Activated CD4-positive, alpha-beta T cell treated with anti-CD3 and anti-CD28 coated beads, Interleukin-2, Interleukin-6, amounts not matched to agents 100 ng/mL and 50 ng/mL, durations not matched to agents 16 hours and 8 hours (primary cell): ENCODE data around the gene KRT17.
"Not testable (repeated sequence)": the region's sequence is repeated elsewhere in the genome, so short reads cannot be mapped to it uniquely, and the experiment has no call there.

Experiments used
- DNase-seq: peaks from one replicate; pipeline ENCODE4 v3.0.0-alpha.2; 2020

The KRT17 gene

DNA sequence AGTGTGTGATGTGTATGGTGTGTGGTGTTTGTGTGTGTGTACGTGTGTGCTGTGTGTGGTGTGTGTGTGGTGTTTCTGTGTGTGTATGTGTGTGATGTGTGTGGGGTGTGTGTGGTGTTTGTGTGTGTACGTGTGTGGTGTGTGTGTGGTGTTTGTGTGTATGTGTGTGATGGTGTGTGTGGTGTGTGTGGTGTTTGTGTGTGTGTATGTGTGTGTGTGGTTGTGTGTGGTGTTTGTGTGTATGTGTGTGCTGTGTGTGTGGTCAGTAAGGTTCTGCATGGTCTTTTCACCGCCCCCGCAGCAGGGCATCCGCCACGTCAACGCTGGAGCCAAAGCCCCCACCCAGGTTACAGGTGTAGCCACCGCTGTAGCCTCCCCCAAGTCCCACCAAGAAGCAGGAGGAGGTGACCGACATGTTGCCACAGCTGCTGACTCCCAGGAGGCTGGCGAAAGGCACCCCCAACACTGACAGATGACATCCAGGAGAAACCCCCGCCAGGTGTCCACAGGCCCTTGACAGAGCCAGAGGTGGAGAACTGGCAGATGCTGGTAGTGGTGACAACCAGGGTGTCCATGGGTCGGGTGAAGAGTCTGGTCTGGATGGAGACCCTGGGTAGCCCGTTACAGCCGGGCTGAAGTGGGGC lies 9.3 kb upstream of the KRT17 start:
- no peak for DNase-seq

DNA sequence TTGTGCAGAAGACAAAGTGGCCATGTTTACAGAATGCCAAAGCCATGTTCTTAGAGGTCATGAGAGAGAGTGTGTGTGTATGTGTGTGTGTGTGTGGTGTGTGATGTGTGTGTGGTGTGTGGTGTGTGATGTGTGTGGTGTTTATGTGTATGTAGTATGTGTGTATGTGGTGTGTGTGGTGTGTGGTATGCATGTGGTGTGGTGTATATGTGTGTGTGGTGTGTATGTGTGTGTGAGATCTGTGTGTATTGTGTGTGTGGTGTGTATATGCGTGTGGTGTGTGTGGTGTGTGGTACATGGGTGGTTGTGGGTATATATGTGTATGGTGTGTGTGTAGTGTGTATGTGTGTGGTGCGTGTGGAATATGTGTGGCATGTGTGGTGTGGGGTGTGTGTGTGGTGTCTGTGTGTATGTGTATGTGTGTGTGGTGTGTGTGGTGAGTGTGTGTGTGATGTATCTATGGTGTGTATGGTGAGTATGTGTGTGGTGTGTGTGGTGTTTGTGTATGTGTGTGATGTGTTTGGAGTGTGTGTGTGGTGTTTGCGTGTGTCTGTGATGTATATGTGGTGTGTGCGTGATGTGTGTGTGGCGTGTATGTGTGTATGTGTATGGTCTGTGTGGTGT lies 8.2 kb upstream of the KRT17 start:
- DNase-seq = no peak

DNA sequence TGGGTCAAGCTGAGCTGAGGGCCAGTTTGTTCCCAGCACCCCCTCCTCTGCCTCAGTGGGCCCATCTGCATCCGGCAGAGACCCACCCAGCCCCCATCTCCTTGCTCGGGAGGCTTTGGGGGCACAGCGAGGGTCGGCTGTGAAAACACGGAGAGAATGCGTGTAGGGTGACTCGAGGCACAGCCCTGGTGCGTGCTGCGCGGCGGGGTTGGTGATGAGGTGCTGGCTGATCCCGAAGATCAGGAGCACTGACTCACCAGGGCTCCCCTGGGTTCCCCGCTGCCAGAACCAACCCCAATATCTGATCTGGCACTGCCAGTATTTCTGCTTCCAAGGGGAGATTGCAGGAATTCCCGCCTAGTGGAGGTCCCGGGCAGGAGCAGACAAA lies 7.5 kb upstream of the KRT17 start:
- DNase-seq = no peak

DNA sequence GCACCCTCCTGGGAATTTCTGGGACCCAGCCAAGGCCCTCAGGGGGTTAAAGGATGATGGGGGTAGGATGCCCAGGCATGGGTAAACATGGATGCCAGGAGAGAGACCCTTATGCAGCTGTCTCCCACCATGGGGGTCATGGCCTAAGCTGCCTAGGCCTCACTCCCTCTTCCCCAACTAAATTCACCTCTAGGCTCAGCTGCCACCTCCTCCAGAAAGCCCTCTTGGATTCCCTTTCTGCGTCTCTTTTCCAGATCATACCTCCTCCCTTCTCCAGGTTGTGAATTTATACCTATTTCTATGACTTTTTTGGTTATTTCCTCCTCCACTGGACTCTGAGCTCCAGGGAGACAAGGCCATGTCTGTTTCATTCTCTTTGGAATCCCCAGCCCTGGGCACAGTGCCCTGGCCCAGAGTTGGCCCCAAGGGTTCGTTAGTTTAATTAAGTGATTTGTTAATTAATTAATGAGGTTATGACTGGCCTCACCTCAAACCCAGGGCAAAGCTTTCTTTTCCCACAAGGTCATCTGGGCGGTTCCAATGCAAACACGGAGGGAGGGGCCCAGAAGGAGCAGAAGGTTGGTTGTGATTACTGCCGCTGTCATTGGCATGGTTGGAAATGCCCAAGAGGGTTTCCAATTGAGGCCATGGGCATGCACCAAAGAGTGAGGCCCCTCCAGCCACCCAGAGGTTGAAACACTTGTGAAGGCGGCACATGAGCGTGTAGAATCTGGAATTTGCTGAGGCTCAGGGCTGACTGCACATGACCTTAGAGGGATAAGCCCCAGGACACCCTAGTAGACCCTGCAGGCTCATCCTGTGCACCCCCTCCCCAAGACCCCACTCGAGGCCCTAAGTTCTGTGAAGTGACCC lies 6.9 kb upstream of the KRT17 start:
- DNase-seq = no peak

DNA sequence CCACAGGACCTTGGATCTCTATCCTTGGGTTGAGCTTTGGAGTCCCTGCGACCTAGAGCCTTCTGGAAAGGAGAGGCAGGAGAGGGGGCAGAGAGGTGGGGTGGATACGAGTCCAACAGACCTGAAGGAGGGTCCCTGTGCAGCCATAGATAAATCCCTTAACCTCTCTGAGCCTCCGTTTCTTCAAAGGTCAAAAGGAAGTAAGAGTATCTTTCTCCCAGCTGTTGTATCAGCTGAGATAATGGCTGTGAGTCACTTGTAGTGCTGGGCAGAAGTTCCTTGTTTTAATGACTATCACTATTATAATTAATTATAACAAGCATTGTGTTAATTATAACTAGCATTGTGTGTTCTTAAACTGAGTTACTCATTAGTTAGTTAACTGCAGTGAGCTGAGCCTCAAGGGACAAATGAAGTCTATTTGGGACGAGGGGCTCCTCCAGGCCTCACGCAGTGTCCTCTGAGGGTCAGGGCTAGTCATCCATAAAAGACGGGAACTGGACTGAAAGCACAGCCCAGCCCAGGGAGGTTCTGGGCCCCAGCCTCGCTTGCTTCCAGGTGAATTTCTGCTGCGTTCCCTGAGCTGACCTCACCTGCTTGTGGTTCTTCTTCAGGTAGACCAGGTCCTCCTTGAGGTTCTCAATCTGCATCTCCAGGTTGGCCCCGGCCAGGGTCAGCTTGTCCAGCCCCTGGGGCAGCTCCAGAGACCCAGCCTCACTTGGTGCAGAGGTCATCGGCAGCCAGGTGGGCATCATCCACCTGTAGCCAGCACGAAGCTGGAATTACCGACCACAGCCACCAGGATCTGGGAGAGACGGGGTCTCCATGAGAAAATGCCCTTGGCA lies 5.7 kb upstream of the KRT17 start:
- no peak for DNase-seq

DNA sequence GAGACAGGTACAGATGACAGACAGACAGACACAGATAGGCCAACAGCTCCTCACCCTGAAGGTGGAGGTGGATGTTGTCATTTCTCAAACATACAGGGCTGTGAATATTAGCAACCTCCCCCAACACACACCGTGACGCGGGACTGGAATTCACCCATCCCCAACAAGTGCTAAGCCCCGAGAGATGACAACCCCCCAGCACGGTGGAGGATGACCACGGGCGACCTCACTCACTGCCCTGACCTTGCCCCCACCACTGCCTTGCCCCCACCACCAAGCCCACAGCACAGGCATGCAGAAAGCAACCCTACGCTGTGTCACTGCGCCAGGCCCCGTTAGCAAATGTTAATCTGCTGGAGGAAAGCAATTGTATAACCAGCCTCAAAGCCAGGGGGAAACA lies 4.9 kb upstream of the KRT17 start:
- no peak for DNase-seq

DNA sequence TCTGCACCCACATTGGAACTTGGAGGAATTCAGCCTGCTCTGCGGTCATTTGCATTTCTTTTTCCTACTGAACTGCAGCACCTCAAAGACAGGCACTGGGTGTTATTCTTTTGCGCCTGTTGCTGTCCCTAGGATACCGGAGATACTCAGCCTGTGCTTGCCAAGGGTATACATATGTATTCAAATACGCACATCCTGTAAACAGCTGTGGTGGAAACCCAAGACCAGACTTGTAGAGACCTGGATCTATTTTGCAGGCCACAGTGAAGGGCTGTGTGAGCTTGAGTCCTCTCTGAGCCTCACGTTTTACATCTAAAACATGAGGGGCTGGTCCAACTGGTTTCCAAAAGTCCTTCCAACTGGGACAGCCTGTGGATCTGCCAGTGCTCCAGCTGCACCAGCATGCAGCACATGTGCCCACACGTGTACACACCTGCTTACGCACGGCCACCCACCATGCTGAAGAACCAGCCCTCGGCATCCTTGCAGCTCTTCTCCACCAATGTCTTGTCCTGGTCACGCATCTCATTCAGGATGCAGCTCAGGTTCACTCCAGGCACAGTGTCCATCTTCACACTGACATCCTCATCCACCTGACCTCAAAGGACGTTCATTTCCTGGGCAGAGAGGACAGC lies 4.4 kb upstream of the KRT17 start:
- not testable (repeated sequence) for DNase-seq

DNA sequence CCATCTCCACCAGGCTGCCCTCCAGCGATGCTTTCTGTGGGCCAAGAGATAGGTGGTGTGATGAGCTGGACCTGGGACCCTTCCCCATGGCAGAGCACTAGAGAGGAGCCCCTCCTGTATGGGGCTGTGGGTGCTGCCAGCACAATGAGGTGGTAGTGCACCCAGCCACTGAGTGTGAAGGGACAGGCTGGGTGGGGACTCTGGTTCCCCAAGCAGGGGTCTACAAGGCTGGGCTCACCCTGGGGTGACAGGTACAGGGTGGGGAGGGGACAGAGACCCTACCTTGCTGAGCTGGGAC lies 3.6 kb upstream of the KRT17 start:
- not testable (repeated sequence) for DNase-seq

DNA sequence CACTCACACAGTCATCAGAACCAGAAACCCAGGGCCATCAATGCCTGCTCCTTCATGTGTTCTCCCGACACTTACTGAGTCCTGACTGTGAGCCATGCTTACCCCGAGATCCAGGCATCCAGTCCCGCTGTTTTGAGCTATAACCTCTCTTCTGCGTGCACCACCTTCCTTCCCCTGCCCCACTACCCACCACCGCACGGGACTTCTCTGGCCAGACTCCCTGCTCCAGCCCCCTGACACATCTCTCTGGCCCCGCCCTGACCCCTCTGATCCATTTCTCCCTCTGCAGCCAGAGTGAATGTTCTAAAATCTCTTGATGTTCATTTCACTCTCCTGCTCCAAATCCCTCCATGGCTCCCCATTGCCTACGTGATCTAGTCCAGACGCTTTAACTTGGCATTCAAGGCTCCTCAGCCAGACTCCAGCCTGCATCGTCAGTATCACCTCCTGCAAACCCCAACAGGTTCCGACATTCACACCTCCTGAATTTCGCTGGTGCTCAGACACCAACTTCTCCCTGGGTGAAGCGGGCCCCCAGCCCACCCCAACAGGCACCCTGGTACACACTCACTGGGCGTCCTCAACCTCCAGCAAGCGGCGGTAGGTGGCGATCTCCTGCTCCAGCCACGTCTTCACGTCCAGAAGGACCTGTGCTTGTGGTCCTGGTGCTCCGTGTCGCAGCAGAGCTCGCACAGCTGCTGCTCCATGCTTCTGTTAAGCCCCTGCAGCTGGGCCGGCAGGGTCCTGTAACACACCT lies 3.1 kb upstream of the KRT17 start:
- no peak for DNase-seq

DNA sequence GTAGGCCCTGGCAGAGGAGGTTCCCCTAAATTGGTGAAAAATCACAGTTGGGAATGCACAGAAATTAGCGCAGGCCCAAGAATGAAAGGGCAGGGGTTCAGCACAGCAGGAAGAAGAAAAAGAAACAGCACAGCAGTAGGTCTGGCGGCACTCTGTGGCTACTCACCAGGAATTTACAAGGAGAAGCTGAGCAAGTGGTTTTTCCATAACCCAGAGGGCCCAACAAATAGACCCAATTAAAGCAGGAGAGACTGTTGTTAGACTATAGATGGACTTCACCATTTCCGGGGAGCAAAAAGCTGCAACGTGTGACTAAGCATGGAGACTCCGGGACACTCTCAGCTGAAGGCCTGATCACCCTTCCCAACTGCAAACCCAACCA lies 2.5 kb upstream of the KRT17 start:
- DNase-seq = not testable (repeated sequence)

DNA sequence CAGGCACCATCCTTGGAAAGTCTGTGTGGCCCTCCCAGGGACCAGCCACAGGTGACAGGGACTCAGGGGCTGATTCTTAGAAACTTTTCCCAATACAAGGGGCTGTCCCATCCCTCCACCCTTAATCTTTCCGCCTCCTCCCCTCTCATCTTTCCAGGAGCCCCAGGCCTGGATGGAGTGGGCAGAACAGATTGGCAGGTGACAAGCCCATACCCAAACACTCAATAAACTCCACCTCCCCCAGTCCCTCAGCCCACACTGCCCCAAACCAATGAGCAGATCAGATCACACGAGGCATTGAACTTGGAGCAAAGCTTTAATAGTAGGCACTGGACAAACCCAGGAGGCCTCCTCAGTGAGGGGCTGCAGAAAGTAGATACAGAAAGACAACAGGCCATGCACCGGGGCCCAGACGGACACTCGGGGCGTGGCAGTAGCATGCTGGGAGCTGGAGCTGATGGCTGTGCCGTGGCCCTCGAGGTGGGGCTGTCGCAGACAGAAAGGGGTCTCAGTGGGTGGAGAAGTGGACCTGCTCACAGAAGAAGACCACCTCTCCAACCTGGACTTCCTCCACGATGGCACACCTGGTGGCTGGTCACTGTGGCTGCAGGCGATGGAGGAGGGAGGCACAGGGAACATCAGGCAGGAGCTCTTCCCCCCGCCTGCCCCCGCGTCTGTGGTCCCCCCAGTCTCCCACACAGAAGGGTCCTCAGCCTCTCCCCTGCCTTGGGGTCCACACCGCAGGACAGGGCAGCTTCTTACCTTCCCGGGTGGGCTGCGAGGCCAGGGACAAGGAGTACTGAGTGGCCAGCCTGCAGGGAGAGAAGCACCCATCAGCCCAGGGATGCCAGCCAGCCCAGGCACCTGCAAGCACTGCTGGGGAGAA lies 1.9 kb upstream of the KRT17 start:
- not testable (repeated sequence) for DNase-seq

DNA sequence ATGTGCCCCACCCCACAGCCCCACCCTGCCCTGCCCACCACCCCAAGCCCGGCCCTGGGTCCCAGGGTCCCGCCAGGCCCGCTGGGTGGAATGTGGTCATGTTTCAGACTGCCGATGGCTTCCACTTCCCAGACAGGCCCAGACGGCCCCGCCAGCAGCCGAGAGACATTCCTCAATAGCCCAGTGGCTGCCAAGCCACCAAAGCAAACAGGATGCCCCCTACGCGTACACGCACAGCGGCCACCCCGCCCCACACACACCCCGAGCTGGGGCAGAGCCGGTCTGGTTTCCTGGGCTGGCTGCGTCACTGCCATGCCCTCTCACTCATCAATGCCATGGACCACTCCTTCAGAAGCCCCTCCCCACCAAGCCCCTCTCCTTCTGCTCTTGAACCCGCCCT lies 1.2 kb upstream of the KRT17 start:
- DNase-seq = no peak

DNA sequence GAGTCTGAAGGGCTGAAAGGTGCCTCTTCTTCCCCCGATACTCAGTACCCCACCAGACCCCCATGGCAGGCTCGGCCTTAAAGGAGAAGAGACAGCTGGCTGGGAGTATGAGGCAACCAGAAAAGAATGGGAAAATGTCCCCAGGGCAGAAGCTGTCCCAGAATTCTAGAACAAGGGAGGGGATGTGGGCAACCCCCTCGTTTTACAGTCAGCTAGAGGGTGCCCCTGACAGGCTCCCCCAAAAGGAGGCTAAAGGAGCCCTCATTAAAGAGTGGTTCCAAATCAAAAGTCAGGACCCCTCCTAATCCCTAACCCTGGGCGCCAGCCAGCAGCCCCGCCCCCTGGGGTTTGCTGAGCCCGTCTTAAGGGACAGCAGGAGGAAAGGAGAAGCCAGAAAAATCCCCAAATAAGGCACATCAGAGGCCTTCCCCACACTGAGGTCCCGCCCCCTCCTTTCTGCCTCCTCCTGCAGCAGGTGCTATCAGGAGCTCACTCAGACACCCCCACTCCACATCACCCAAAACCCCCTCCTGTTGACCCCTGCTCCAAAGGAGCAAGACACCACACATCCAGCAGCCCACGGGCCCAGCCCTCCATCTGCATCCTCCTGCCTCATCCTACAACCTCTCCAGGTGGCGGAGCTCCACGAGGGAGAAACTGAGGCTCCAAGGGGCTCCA lies 1.1 kb downstream of the KRT17 start:
- not testable (repeated sequence) for DNase-seq

DNA sequence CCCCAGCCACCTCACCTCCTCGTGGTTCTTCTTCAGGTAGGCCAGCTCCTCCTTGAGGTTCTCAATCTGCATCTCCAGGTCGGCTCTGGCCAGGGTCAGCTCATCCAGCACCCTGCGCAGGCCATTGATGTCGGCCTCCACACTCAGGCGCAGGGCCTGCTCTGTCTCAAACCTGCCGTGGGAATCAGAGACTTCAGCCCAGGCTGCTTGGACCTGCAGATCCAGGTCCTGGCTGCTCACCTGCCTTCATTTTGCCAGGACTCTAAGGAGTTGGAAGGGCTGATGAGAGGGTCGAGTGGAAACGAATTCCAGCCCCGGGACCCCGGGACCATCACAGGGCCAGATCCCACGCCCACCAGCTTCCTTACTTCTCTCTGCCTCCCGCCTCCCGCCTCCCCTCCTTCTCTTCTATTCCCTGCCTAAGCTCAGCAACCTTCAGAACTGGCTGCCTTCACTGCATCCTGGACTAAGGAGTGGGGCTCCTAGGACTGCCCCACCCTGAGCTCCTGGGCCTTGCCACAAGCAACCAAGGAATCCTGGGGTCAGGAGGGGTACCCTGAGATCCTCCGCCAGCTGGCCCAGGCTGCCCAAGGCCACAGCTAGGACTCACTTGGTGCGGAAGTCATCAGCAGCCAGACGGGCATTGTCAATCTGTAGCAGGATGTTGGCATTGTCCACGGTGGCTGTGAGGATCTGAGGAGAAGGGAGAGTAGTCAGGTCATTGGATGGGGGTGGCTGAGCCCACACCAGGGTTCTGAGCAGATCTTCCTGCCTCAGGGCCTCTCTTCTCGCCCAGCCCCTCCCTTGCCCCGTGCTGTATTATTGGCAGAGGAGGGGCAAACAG lies 1.8 kb downstream of the KRT17 start:
- DNase-seq = not testable (repeated sequence)

DNA sequence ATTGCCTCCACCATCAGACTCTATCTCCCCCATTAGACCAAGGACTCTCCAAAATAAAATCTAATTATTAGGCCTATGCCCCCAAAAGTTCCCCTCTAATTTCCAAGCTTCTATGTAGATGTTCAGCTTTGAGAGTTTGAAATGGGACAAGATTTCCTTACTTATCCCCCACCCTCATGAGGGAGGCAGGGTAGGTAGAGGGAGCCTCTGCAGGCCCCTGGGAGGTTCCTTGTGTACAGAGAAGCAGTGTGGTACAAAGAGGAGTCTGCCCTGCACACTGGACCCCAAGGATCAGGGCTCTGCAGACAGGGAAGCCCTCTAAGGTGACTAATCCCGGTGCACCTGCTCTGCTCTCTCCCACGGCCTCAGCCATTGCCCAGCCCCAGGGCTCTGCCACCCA lies 2.5 kb downstream of the KRT17 start:
- DNase-seq = no peak

DNA sequence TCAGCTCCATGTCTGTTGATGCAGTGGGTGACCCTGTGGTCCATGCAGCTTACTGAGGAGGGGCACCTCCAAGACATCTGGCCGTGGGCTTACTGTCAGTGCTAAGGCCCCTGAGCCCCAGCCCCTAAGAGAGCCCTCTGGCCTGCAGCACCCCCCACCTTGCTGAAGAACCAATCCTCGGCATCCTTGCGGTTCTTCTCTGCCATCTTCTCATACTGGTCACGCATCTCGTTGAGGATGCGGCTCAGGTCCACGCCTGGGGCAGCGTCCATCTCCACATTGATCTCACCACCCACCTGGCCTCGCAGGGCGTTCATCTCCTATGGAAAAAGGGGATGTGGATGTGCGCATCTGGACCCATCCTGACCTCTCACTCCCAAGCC lies 2.9 kb downstream of the KRT17 start:
- DNase-seq = not testable (repeated sequence)

DNA sequence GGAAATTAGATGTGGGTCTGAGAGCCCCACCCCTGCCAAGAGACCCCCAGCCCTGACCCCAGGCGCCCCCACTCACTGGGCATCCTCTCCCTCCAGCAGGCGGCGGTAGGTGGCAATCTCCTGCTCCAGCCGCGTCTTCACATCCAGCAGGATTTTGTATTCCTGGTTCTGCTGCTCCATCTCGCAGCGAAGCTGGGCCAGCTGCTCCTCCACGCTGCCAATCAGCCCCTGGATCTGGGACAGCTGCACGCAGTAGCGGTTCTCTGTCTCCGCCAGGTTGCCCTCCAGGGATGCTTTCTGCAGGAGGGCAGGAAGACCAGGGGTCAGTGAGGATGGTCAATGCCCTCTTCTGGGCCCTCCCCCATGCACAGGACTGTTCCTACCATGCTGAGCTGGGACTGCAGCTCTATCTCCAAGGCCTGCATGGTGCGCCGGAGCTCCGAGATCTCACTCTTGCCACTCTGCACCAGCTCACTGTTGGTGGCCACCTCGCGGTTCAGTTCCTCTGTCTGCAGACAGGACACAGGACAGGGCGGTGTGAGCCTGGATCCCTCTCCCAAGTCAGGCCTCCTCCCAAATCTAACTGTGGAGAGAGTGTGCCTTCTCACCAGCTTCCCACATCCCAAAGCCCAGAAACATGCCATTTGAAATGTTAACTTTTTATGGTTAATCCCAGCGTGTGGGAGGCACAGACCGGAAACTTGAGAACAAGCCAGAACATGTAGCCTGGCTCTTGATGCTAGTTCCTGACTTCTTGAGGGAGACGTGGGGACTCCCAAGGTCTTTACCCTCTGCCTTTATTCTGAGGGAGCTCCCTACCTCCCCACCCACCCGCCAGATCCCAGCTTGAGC lies 3.6 kb downstream of the KRT17 start:
- DNase-seq = no peak

DNA sequence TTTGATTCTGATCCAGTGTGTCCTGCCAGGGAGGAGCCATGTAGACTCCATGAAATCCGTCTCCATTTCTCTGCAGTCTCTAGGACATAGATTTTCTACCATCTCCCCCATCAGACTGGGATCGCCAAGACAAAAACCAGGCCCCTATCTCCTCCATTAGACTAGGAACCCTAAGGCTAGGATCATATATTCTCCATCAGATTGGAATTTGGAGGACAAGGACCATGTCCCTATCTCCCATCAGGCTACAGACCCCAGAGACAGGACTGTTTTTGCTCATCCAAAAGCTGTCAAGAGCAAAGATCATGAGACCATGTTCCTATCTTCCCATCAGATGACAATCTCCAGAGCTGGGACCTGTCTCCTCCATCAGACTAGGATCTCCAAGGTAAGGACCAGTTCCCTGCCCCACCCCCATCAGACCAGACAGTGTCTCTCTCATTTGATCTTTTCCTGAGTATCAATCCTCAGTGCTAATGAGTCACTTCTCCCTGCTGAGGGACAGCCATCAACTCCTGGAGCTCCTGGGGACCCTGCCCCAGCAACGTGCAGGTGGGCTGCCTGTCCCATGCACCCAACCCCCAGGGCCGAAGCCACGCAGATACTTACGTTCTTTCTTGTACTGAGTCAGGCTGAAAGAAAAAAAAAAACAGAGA lies 4.3 kb downstream of the KRT17 start:
- not testable (repeated sequence) for DNase-seq
